GM10248 (cell line): ENCODE results near the gene FOXP3.
A peak's percentile ranks its signal among the peaks of the same experiment; 100 is the strongest.
"Not testable (repeated sequence)": the region's sequence is repeated elsewhere in the genome, so short reads cannot be mapped to it uniquely, and the experiment has no call there.

Experiments
- CTCF ChIA-PET: fragments of 300-600 bp; sonication (Branson Sonifier 250); formaldehyde crosslinking; extraction: SDS; loops from one replicate; lab custom pipeline; 2021; ENCODE audit warnings: antibody characterized with exemption; lab: Yijun Ruan, JAX
- POLR2A ChIA-PET: fragments of 350-650 bp; sonication (Branson Sonifier 250); formaldehyde crosslinking; extraction: SDS; loops from one replicate; lab custom pipeline; 2020; ENCODE audit warnings: antibody characterized with exemption; lab: Yijun Ruan, JAX
- DNase-seq: peaks from one replicate; pipeline ENCODE4 v3.0.0; 2012; ENCODE audit errors: extremely low spot score
- CTCF ChIP-seq: IDR thresholded peaks from 2 replicates; pipeline ENCODE4 v1.5.1; 2012; ENCODE audit warnings: mild to moderate bottlenecking, low read depth; ENCODE audit errors: extremely low read depth, missing control alignments, control extremely low read depth

The FOXP3 gene

GRCh38 chrX:49300703-49301102 lies 36.2 kb upstream of the FOXP3 start:
- TF ChIP-seq CTCF, result no peak
- CTCF ChIA-PET, result interaction anchor here (1.4 kb wide), 1 partner anchor 9 kb away, joined by 3 read pairs; no protein-coding TSS in a partner anchor
- DNase-seq, result no peak
- POLR2A ChIA-PET, result no interaction called here

DNA sequence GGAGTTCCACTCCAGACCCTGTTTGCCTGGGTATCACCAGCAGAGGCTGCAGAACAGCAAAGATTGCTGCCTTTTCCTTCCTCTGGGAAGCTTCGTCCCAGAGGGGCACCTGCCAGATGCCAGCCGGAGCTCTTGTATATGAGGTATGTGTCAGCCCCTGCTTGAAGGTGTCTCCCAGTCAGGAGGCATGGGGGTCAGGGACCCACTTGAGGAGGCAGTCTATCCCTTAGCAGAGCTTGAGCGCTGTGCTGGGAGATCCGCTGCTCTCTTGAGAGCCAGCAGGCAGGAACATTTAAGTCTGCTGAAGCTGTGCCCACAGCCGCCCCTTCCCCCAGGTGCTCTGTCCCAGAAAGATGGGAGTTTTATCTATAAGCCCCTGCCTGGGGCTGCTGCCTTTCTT lies 34.8 kb upstream of the FOXP3 start:
- POLR2A ChIA-PET, DNase-seq: not testable (repeated sequence)
- CTCF ChIA-PET, result interaction anchor here (1.4 kb wide), 1 partner anchor 10 kb away, joined by 3 read pairs; no protein-coding TSS in a partner anchor

- ChIA-PET CTCF (interaction anchor here (1.0 to 1.7 kb wide), 2 partner anchors 20 to 454 kb away, joined by 3 to 4 read pairs; no protein-coding TSS in a partner anchor), POLR2A (no interaction called here)
- no peak for TF ChIP-seq CTCF
- DNase-seq, result no peak
These were observed 28.2 kb upstream of the FOXP3 start for GRCh38 chrX:49292400-49293362.

DNA sequence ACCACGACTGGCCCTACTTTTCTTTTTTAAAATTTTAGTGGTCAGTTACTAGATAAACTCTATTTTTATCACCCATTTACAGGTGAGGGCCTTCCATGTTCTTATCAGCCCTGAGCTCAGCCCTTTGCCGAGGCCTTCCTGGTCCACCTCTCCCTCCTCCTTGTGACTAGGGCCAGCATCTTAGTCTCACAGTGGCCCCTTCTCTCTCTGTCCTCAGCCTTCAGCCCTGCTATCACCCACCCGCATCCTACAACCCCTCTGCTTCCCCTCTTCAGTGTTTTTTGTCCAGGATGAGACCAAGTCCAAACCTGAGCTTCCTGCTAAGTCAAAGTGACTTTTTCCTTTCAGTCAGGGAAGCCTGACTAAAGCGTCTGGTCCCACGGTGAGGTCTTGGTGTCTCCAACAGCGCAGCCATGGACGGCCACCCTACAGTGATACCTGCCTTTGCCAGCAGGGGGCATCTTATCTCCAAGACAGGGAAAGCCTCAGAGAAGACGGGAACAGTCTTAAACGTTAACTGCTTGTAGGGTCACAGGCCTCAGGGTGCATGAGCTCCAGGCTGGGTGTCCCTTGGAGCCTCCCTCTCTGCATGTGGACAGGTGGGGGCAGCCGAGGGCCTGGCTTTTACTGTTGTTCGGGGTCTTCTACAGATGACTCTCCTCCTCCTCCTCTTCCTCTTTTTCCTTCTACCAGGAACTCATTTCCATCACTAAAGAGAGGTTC lies 27.3 kb upstream of the FOXP3 start:
- ChIA-PET POLR2A (no interaction called here), CTCF (interaction anchor here (0.8 to 1.7 kb wide), 5 partner anchors 16 to 470 kb away, joined by 3 to 4 read pairs (median 3); no protein-coding TSS in a partner anchor)
- peak; percentile 45 for DNase-seq

DNA sequence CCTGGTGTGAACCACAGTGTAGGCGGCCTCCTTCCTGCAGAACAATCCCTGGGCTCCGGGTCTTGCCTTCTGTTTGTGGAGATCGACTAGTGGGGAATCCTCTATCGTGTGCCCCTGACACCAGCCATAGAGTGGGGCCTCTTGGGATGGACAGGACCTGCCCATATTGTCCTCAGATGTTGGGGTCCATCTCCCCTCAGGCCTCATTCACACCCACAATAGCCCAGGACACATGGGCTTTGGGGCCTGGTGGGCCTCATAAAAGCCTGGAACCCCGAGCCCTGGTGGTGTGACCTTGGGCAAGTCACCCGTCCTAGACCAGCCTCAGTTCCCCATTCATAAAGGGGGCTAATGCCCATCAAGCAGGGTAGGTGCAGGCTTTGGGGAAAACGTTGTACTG lies 25.7 kb upstream of the FOXP3 start:
- DNase-seq, result no peak
- POLR2A ChIA-PET, result no interaction called here
- CTCF ChIA-PET, result no interaction called here
- TF ChIP-seq CTCF, result no peak

More for the DNA sequence above, 27.3 kb upstream of the FOXP3 start:
- TF ChIP-seq CTCF, result peak; percentile 44

DNA sequence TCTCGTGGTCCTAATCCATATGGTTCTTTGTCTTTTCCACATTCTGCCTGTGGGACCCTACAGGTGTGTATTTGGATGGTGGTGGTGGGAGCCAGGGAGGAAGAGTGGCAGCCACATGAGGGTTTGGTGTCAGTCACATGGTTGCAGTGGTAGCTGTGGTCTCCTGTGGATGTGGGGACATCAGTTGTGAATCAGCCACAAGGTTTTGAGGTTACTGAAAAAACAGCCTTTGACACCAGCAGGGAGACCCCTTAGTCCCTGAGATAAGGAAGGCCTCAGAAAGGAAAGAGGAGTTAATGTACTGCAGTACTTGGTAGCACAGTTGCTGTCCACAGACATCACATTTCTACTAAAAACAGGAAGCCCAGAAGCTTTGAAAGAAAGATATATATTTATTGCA lies 23.2 kb upstream of the FOXP3 start:
- ChIA-PET POLR2A (no interaction called here), CTCF (no interaction called here)
- no peak for DNase-seq
- TF ChIP-seq CTCF, result no peak

DNA sequence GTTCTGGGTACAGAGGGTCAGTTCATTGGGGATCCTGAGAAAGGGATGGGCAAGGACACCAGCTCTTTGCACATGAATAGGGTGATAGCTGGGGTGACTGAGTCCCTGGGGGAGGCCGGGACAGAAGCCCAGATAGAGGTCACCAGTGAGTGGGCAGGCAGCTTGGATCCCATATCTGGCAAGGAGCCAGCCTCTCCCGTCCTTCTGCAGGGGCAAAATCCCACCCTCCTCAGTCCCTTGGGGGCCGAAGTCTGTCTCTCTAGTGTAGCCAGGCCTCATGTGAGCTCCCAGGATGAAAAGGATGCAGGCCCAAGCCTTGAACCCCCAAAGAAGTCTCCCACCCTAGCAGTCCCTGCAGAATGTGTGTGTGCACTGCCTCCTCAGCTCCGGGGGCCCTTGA lies 22.1 kb upstream of the FOXP3 start:
- no peak for DNase-seq
- ChIA-PET POLR2A (no interaction called here), CTCF (no interaction called here)
- TF ChIP-seq CTCF, result no peak
